ENCODE measurements around the gene NOC4L. TPM values are rescaled to one million over a fixed set of nuclear protein-coding genes. Genes with fewer than 3 reads are reported as not detected.

Gene NOC4L
- total RNA-seq, 1 experiment from 2014 or later = 29.8 TPM

- TF ChIP-seq TCF7L2 (IDR thresholded peaks at IDR 0.05; ENCODE audit: low read depth, low read length) (peak; percentile 76), SIN3A (IDR thresholded peaks at IDR 0.05; ENCODE audit: borderline replicate concordance, insufficient read depth, low read depth, low read length) (0 out of 2 replicates have a peak, but pooled peaks have one; percentile 27), POLR2AphosphoS5 (IDR thresholded peaks at IDR 0.05; ENCODE audit: low read depth, low read length) (no peak), REST (IDR thresholded peaks at IDR 0.05; ENCODE audit: insufficient read depth in 1 of 2, low read depth in 2 of 2, low read length in 1 of 2) (no peak)
- 0 out of 2 replicates have a peak, but pooled peaks cover 3% of the 10 kb centered on the region for H3K9me3 ChIP-seq (ENCODE audit: control insufficient read depth, insufficient read depth, low read depth, low read length)
- in situ Hi-C loops (cut with HindIII; ENCODE audit: low pct_unique_long_range_greater_than_20kb, low sequenced_read_pairs) (no loop called here), intact Hi-C loops (cut with micrococcal nuclease; ENCODE audit: unreplicated experiment) (no loop called here)
- BruUV-seq (replicated peaks) = no TSS peak
- ATAC-seq = peak; percentile 95
- no peaks in the 10 kb centered on the region for H3K27me3 ChIP-seq (ENCODE audit: control insufficient read depth, insufficient read depth, low read length)
- H3K36me3 ChIP-seq (ENCODE audit: control insufficient read depth, insufficient read depth, low read length) = no peaks in the 10 kb centered on the region
- DNase-seq (ENCODE audit: low read depth, low spot score) = peak; percentile 27
- H3K4me3 ChIP-seq (ENCODE audit: low read depth in 2 of 2, low read length in 2 of 2) = peak overlapping the region; percentile 58 to 74
- H3K4me1 ChIP-seq (ENCODE audit: control insufficient read depth, insufficient read depth, low read length) = peaks cover 6% of the 10 kb centered on the region
- POLR2A ChIA-PET = interaction anchor here (0.6 kb wide), 2 partner anchors 28 to 182 kb away, joined by 3 to 4 read pairs; no protein-coding TSS in a partner anchor
- CTCF ChIA-PET = interaction anchor here (0.6 kb wide), 1 partner anchor 47 kb away, joined by 5 read pairs; no protein-coding TSS in a partner anchor
- peak overlapping the region; percentile 65 for H3K27ac ChIP-seq (ENCODE audit: low read length)
These were observed 45.2 kb downstream of the NOC4L start for GRCh38 chr12:132189378-132190011.

GRCh38 chr12:132190012-132190755, 45.9 kb downstream of the NOC4L start:
- intact Hi-C loops (cut with micrococcal nuclease; ENCODE audit: unreplicated experiment) (no loop called here), in situ Hi-C loops (cut with HindIII; ENCODE audit: low pct_unique_long_range_greater_than_20kb, low sequenced_read_pairs) (no loop called here)
- ATAC-seq (peak; percentile 50), DNase-seq (ENCODE audit: low read depth, low spot score) (no peak)
- BruUV-seq (replicated peaks) = no TSS peak
- CTCF ChIA-PET = interaction anchor here (0.6 kb wide), 1 partner anchor 48 kb away, joined by 5 read pairs; no protein-coding TSS in a partner anchor
- peak overlapping the region; percentile 65 for H3K27ac ChIP-seq (ENCODE audit: low read length)
- H3K27me3 ChIP-seq (ENCODE audit: control insufficient read depth, insufficient read depth, low read length) = no peaks in the 10 kb centered on the region
- H3K36me3 ChIP-seq (ENCODE audit: control insufficient read depth, insufficient read depth, low read length) = no peaks in the 10 kb centered on the region
- 0 out of 2 replicates have a peak, but pooled peaks cover 3% of the 10 kb centered on the region for H3K9me3 ChIP-seq (ENCODE audit: control insufficient read depth, insufficient read depth, low read depth, low read length)
- peaks cover 6% of the 10 kb centered on the region for H3K4me1 ChIP-seq (ENCODE audit: control insufficient read depth, insufficient read depth, low read length)
- POLR2A ChIA-PET = interaction anchor here (0.6 kb wide), 1 partner anchor 181 kb away, joined by 3 read pairs; no protein-coding TSS in a partner anchor
- no peak for TF ChIP-seq SIN3A (IDR thresholded peaks at IDR 0.05; ENCODE audit: borderline replicate concordance, insufficient read depth, low read depth, low read length)
- peak overlapping the region; percentile 58 to 74 for H3K4me3 ChIP-seq (ENCODE audit: low read depth in 2 of 2, low read length in 2 of 2)

- ATAC-seq = no peak
- no peaks in the 10 kb centered on the region for H3K27me3 ChIP-seq (ENCODE audit: control insufficient read depth, insufficient read depth, low read length)
- POLR2A ChIA-PET = no interaction called here
- no peak for DNase-seq (ENCODE audit: low read depth, low spot score)
- H3K36me3 ChIP-seq (ENCODE audit: control insufficient read depth, insufficient read depth, low read length) = no peaks in the 10 kb centered on the region
- in situ Hi-C loops (cut with HindIII; ENCODE audit: low pct_unique_long_range_greater_than_20kb, low sequenced_read_pairs) (no loop called here), intact Hi-C loops (cut with micrococcal nuclease; ENCODE audit: unreplicated experiment) (no loop called here)
- CTCF ChIA-PET = no interaction called here
- H3K27ac ChIP-seq (ENCODE audit: low read length) = no peak overlapping the region
- H3K4me1 ChIP-seq (ENCODE audit: control insufficient read depth, insufficient read depth, low read length) = peaks cover 6% of the 10 kb centered on the region
- BruUV-seq (replicated peaks) = no TSS peak
- 0 out of 2 replicates have a peak, but pooled peaks cover 3% of the 10 kb centered on the region for H3K9me3 ChIP-seq (ENCODE audit: control insufficient read depth, insufficient read depth, low read depth, low read length)
- H3K4me3 ChIP-seq (ENCODE audit: low read depth in 2 of 2, low read length in 2 of 2) = no peak overlapping the region
- TF ChIP-seq CTCF (IDR thresholded peaks at IDR 0.05) = no peak
- TF ChIP-seq REST (IDR thresholded peaks at IDR 0.05; ENCODE audit: insufficient read depth in 1 of 2, low read depth in 2 of 2, low read length in 1 of 2) = no peak
- no peak for TF ChIP-seq POLR2AphosphoS5 (IDR thresholded peaks at IDR 0.05; ENCODE audit: low read depth, low read length)
- TF ChIP-seq SIN3A (IDR thresholded peaks at IDR 0.05; ENCODE audit: borderline replicate concordance, insufficient read depth, low read depth, low read length) = no peak
- no peak for TF ChIP-seq TCF7L2 (IDR thresholded peaks at IDR 0.05; ENCODE audit: low read depth, low read length)
These were observed 46.7 kb downstream of the NOC4L start for GRCh38 chr12:132190834-132191500.
